NCI-H2081 (cell line): ENCODE measurements around the gene PCNX3.

Experiments
- DNase-seq, 2 experiments: peaks; one replicate each; lab custom pipeline; 2025; lab: John Stamatoyannopoulos, UW

PCNX3 gene

DNA sequence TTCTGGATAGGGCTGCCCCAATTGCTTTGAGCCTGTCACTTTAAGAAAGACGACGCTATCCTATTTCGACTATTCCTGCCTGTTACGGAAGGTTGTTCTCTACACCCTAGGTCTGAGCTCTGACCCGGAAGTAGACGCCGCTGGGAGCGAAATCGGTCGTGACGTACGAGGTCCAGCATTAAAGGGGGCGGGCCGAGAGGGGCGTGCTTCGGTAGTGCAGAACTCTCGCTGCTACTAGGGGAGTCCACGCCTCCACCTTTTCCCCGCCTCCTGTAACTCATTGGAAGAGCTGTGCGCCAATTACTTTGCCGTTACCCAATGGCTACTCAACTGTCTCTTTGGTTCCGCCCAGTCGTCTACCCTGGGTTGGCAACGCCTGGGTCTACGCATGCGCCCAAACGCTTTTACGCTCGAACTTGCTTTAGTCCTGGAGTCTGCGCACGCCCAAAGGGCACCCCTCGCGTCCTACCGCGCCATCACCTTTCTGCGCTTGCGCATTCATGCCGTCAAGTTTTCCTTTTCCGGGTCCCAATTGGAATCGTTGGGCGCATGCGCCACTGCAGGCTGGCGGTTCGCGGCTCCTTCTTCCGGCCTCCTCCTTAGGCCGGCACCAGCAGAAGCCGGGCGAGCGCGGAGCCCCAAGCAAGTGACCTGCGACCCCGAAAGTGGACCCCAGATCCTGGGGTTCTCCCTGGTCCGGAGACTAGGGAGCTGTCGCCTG, at the start of gene PCNX3:
TSS of gene PCNX3 (plus strand) at position 548 of the 721 bp plus-strand sequence. CDS start 536 bp downstream, outside the sequence.
- DNase-seq: peak; percentile 100

DNA sequence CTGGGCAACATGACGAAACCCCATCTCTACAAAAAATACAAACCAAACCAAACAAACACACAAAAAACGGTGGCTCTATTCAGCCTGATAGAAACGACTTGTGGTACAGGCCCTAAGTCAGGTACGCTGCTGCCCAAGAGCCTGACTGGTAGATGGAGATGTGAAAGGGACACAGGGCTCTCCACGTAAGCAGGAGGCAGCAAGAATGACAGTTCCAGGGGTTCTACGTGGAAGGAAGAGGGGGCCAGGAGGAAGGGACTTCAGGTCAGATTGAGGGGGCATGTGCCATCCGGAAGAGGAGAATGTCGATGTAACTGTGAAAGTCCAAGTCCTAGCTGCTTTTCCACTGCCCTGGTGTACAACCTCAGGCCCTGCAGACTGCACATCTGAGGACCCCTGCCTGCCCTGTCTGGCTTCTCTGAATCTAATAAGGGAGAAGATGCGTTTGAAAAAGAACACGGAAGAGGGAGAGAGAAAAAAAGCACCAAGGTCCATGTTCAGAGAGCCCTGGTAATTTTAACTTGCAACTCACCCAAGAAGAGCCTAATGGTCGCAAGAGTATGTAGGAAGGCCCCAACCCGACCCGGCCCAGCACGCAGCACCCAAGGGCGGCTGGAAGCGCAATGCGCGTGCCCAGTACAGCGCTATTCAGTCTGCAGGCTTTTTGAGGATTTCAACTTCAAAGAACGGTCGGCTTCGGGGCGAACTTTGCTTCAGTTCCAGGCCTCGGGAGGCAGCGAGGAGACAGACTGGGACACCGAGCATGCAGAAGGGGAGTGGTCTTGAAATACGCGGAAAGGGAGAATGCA, 46.2 kb upstream of the PCNX3 start:
- DNase-seq: no peak

DNA sequence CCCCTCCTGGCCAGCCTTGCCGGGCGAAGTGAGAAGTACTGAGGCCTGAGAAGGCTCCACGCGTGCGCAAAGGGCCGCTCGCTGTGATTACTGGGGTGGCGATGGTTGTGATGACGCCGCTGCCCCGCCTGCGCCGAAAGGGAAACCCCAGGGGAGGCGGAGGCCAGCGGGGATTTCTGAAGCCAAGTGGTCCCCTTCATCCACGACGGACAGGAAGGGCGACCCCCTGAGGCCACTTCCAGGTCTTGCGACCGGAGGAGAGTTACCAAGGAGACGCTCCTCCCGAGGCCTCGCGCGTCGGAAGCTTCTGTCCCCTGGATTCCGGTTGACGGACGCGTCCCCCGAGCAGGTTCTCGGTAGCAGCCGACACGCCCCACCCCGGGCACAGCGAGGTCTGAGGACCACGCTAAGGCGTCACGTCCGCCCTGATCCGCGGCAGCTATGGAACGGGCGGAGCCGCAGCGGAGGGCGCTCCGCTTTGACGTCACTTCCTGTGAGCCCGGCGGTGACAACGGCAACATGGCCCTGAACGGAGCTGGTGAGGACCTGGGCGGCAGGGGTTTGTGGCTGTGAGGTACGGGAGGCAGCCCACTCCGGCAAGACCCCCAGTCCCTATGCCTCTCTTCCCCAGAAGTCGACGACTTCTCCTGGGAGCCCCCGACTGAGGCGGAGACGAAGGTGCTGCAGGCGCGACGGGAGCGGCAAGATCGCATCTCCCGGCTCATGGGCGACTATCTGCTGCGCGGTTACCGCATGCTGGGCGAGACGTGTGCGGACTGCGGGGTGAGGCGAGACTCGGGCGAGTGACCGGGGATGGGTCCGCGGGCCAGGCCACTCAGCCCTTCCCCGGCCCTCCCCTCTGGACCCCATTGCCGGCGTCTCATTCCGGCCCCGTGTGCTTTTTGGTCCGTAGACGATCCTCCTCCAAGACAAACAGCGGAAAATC, 45.3 kb upstream of the PCNX3 start, which contains the start of gene ZNRD2:
TSS of gene ZNRD2 (plus strand) at position 505 of the 946 bp plus-strand sequence. CDS start at position 520, 15 bp downstream.
- peak; percentile 95 to 97 for DNase-seq

DNA sequence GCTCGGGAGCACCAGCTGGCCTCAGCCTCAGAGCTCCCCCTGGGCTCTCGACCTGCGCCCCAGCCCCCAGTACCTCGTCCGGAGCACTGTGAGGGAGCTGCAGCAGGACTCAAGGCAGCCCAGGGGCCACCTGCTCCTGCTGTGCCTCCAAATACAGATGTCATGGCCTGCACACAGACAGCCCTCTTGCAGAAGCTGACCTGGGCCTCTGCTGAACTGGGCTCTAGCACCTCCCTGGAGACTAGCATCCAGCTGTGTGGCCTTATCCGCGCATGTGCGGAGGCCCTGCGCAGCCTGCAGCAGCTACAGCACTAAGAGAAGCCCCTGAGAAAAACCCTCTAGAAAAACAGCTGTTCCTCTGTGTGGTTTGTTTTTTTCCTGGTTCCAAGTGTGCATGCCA, 44.2 kb upstream of the PCNX3 start:
- DNase-seq: no peak

DNA sequence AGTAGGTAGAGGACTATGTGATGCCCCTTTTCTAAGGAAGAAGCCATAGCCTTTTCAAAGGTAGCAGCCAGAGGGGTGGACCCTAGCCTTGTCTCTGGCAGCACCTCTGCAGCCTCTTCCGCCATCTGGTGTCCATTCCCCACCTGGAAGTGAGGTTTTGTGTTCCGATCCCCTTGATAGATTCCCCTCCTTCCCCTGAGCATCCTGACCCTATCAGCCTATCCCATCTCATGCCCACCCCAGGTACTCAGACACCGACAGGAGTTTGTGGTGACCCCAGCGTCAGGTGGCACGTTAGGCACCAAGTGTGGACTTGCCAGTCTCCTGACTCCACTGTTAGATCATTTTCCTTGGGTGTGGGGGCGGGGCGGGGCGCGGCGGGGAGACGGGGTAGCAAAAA, 43.6 kb upstream of the PCNX3 start:
- DNase-seq: peak; percentile 39 to 67

DNA sequence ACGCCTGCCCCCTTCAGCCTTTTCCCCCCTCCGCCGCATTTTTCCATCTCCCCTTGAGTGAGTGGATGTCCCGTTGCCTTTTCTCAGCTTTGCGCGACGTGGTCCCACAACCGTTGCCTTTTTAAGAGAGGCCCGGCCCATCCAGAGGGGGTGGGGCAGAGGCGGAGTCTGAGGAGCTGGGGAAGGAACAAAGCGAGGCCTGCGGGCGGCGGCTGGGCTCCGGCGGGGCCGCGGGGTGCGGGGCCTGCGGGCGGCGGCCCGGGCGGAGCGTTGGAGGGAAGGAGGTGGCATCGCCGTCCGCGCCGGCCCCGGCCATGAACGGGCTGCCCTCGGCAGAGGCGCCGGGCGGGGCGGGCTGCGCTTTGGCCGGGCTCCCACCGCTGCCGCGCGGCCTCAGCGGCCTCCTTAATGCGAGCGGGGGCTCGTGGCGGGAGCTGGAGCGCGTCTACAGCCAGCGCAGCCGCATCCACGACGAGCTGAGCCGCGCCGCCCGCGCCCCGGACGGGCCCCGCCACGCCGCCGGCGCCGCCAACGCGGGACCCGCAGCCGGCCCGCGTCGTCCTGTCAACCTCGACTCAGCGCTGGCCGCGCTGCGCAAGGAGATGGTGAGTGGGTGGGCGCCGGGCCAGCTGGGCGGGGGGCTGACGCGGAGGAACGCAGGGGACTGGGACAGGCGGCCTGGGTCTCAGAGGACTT, 43.1 kb upstream of the PCNX3 start, which contains the start of gene FAM89B:
TSS of gene FAM89B (plus strand) at position 183 of the 696 bp plus-strand sequence. CDS start at position 315, 132 bp downstream.
- DNase-seq: peak; percentile 76

DNA sequence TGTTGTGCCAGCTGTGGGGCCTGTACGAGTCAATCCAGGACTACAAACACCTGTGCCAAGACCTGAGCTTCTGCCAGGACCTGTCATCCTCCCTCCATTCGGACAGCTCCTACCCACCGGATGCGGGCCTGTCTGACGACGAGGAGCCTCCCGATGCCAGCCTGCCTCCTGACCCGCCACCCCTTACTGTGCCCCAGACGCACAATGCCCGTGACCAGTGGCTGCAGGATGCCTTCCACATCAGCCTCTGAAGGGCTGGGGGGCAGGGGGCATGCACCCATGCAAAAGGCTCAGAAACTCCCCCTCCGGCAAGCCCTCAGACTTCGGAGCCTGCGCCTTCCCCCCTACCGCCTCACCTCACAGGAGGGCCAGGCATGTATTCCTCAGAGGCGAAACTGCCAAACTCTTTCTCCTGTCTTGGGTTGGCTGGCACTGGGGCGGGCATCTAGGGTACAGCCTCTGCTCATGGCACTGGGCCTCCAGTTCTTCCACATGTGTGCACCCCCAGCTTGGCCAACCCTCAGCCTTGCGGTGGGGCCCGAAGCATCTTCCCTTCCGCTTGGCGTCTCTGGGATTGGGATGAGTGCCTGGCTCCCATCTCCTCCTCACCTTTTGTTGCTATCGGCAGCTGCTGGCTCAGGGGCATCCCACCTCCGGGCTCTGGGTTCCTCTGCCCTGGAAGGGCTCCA, 42.0 kb upstream of the PCNX3 start:
- peak in 1 of 2 experiments; percentile 47 for DNase-seq

DNA sequence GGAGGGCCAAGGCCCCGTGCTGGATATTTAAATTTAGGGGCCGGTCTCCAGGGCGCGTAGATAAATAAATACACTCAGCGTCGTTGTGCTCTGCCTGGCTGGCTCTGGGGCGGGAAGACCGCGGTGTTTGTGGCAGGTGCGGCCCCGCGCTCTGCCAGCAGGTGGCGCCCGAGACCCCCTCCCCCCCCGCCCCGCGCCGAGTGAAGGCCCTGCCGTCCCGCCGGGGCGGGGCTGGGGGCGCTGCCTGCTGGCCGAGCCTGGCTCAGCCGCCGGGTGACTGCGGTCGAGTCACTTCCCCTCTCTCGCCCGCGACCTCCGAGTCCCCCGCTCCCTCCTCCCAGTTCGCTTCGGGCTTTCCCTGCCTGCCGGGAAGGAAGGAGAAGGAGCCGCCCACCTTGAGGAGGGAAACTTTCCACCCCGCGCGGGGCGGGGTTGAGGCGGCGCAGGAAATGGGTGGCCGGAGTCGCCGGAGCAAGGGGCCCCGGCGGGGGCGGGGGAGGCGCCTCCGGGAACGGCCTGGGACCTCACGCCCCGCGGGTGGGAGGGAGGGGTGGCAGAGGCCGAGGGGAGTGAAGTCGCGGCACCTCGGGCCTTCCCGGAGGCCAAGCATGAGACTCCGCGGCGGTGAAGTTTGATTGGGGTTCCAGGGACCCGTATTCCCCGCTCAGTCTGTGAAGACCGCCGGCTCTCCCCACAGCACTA, 41.3 kb upstream of the PCNX3 start:
- peak; percentile 63 to 77 for DNase-seq

DNA sequence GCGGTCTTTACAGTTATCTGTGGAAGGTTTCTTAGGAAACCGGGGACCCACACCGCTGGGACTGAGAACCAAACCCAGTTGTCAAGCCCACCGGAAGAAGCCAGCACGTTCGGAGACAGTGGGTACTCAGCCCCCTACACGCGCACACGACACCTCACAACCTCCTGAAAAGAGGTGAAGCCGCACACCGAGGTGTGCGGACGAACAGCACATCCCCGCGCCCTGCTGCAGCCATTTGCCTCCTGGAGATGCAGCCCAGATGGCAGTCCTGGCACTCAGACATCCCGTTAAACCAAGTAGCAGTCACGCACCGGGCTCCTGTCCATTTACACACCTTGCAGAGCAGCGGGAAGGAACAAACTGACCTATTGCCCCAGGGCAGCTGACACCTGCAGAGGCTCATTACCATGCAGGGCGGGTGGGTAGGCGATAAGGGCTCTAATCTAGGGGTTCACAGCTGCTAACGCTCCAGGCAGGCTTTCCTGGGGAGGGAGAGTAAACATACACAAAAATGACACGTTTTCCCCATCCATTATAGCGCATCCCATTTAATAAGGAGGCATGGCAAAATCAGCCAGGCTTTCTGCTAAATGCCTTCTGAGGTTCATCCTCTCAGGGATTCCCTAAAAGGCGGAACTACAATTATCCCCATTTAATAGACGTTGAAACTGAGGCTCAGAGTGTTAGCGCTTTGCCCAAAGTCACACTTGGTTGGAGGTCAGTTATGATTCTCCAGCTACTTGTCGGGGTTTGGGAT, 40.6 kb upstream of the PCNX3 start:
- peak; percentile 70 to 91 for DNase-seq

DNA sequence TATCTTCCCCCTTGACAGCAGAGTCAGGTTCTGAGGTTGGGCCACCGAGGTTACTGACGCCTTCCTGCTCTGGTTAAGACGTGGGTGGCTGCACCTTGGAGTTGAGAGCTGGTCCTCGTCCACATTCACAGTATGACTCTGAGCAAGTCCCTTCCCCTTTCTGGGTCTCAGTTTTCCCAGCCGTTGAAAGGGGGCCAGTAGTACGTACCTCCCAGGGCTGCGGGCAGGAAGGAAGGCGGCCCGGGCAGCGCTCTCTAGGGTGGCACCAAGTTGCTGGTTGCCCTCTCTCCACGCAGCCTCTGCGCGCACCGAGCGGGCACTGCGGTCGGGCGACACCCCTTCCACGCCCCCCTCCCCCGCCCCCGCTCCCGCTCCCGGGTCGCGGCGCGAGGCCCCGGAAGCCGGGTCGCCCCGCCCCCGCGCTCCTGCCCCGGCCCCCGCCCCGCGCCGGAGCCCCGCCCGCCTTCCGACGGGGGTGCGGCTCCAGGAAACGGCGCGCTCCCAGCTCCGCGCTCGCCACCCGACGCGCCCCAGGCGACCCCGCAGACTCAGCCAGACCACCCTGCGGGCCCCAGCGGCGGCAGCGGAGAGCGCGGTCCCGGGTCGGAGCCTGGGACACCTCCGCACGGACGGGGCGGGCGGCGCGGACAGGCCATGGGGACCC, 39.9 kb upstream of the PCNX3 start, which contains the start of gene EHBP1L1:
TSS of gene EHBP1L1 (plus strand) at position 486 of the 664 bp plus-strand sequence. CDS start 250 bp downstream, outside the sequence.
- peak; percentile 49 to 59 for DNase-seq

DNA sequence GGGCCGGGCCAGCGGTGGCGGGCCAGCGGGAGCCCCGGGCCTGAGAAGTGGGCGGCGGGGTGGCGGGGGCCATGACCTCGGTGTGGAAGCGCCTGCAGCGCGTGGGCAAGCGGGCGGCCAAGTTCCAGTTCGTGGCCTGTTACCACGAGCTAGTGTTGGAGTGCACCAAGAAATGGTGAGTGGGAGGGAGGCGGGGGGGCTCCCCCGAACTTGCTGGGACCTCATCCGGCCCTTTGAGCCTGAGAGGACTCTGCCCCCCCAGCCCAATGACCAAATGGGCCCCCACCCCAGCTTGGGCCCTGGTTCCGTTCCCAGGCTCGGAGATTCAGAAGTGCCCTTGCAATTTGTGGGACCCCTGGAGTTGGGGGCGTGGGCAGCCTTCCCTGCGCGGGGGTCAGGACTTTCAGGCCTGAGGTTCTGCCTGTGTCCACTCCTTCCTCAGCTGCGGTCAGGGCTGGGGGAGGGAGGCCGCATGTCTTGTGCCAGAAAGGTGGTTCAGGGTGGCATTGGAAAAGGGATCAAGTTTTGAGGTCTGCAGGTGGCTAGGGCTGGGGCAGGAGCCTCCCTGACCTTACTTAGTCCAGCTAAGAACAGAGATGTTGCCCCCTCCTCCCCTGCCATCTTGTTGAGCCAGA, 39.2 kb upstream of the PCNX3 start:
- DNase-seq: no peak

DNA sequence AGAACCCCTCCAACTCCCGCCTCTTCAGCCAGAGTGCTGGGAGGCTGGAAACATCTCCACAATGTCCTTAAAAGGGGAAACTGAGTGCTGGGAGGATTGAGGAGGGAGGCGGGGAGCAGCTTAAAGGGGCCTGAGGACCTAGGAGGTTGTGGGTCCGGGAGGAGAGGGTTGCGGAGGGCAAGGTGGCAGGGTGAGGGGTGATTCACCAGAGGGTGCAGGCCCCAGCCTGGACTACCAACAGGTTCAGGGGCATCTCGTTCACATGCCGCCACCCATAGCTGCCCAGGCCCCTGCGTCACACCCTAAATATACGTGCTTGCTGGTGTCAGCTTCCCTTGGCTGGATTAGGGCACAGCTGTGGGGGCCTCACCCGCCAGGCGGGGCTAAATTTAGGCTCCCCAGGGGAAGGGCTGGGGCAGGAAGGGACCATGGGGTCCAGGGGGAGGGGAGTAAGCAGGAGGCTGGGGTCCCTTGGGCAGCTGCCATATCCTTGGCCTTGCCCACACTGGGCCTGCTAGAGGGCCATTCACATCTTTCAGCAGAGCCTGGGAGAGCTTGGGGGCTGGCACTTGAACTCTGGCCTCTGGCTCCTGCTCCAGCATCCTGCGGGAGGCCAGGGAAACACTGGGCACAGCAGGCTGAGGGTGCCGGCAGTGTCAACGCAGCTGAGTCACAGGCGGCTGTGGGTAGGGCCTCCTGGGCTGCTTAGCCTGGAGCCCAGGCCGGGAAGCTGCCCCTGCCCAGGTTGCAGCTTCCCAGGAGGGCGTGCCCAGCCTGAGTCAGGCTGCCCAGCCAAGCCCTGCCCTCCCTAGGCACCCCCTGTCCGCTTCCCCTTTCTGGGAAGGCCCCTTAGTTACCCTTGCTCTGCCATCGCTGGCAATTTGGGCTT, 38.5 kb upstream of the PCNX3 start:
- no peak for DNase-seq

DNA sequence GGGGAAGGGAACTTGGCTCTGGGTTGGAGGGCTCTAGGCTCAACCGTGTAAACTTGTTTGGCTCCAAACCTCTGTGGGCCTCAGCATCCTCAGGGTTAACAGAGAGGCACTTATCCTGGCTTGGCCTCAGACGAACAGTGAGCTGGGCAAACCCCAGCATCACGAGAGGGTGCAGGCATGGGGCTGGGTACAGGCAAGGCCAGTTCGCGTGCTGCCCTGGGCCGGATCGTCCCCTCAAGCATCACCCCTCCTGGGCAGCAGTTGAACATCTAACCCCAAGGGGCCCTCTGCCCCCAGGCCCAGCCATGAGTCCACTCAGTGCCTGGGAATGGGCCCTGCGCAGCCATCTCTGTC, 37.8 kb upstream of the PCNX3 start:
- DNase-seq: no peak

DNA sequence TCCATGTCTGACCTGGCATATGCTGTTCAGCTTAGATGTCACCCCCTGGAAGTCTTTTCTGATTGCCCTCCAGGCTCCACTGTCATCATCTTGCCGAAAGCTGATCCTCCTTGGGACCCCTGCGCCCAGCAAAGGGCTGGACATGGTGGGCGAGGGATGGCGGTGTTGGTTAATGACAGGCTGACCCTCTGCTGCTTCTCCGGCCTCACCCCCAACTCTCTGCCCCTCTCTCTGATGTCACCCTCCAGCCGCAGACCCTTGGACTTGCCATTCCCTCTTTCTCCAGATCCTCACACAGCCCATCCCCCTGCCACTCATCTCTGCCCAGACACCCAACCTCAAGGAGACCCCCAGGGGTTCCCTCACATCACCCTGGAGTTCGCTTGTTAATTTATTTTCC, 37.4 kb upstream of the PCNX3 start:
- DNase-seq: no peak

DNA sequence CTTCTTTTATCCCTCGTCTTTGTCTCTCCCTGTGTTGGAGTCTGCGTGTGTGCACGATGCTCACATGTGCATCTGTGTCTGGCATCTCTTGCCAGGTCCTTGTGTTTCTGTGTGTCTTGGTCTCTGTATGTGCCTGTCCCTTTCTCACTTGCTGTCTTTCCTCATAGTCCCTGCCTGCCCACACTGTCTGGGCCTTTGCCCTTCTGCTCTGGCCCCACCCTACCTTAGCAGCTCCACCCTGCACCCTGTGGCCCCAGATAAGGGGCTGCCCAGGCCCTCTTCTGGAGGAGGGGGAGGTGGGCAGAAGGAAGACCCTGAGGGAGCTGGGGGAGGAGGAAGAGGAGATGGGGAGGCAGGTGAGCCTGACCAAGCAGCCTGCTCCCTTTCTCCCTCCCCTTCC, 36.9 kb upstream of the PCNX3 start:
- no peak for DNase-seq

DNA sequence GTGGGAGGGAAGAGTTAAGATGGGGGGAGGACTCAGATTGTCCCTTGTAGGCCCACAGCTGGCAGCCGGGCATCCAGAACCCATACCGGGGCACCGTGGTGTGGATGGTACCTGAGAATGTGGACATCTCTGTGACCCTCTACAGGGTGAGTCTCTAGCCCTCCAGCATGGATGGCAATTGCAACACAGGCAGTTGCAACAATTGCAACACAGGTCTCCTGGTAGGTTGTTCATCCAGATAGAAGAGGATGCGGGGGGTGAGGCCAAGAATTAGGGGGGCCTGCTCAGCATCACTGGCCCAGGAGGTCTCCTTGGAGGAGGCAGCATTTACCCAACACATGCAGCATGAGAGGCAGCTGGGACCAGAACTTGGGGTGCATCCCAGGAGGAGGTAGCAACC, 36.3 kb upstream of the PCNX3 start:
- no peak for DNase-seq

DNA sequence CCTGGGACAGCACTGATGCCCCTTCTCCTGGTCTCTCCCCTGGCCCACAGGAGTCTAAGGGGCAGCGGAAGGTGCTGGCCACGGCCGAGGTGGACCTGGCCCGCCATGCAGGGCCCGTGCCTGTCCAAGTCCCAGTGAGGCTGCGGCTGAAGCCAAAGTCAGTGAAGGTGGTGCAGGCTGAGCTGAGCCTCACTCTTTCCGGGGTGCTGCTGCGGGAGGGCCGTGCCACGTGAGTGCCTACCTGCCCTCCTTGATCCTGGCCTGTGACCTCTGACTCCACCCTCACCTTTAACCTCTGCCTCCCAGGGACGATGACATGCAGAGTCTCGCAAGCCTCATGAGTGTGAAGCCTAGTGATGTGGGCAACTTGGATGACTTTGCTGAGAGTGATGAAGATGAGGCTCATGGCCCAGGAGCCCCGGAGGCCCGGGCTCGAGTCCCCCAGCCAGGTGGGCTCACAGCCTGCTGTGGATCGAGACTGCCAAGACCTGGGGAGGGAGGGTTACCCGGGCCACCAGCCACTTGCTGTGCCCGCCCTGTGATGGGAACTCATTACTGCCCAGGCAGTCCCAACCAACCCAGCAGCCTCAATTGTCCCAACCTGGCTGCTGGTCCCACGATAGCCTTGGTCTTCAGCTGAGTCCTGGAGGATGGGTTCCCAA, 35.4 kb upstream of the PCNX3 start:
- no peak for DNase-seq
